ENCODE measurements around the gene TPRX2.

GRCh38 chr19:47899335-47899734 lies 40.3 kb downstream of the TPRX2 start:
- TF ChIP-seq, protein P1, sequence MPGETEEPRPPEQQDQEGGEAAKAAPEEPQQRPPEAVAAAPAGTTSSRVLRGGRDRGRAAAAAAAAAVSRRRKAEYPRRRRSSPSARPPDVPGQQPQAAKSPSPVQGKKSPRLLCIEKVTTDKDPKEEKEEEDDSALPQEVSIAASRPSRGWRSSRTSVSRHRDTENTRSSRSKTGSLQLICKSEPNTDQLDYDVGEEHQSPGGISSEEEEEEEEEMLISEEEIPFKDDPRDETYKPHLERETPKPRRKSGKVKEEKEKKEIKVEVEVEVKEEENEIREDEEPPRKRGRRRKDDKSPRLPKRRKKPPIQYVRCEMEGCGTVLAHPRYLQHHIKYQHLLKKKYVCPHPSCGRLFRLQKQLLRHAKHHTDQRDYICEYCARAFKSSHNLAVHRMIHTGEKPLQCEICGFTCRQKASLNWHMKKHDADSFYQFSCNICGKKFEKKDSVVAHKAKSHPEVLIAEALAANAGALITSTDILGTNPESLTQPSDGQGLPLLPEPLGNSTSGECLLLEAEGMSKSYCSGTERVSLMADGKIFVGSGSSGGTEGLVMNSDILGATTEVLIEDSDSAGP (CRISPR knock-in tag; IDR thresholded peaks at IDR 0.05; ENCODE audit: borderline replicate concordance), result no peak
- TF ChIP-seq CENPT (CRISPR knock-in tag; IDR thresholded peaks at IDR 0.05; ENCODE audit: low read depth) (no peak), PRMT3 (CRISPR knock-in tag; IDR thresholded peaks at IDR 0.05; ENCODE audit: borderline replicate concordance, low read depth) (no peak), SMARCC2 (IDR thresholded peaks at IDR 0.05) (no peak), SRY (CRISPR knock-in tag; IDR thresholded peaks at IDR 0.05) (no peak), POLR2A (IDR thresholded peaks at IDR 0.05; ENCODE audit: insufficient read depth in 1 of 2, low read depth in 2 of 2, low read length in 2 of 2) (no peak), GABPA (IDR thresholded peaks at IDR 0.05; ENCODE audit: low read depth, low read length) (no peak), GABPA (CRISPR knock-in tag; IDR thresholded peaks at IDR 0.05; ENCODE audit: low read depth) (no peak)
